Upper lobe of left lung (tissue), 6 donors: ENCODE results near the gene IPO11. TPM values are rescaled to one million over a fixed set of nuclear protein-coding genes. Genes with fewer than 3 reads are reported as not detected.

Source experiments
- ATAC-seq, 2 donors: fragments of 200-7000 bp; cut with Tn5 transposase; one replicate each; pipeline ENCODE4 v1.9.1; 2022; ENCODE audit warnings: mild to moderate bottlenecking in 2 of 2, moderate library complexity in 2 of 2; ENCODE audit not compliant: low FRiP score in 2 of 2
- DNase-seq, 2 donors: peaks; one replicate each; pipeline ENCODE4 v3.0.0-alpha.2; 2019 to 2020
- H3K27ac ChIP-seq, 4 donors: fragments of 200-600 bp; sonication (generic); one replicate each; pipeline ENCODE4 v1.5.1; 2016 to 2019
- H3K27me3 ChIP-seq, 4 donors: fragments of 200-600 bp; sonication (generic); one replicate each; pipeline ENCODE4 v1.5.1; 2017 to 2019
- H3K36me3 ChIP-seq, 4 donors: fragments of 200-600 bp; sonication (generic); one replicate each; pipeline ENCODE4 v1.5.1; 2016 to 2019
- H3K4me1 ChIP-seq, 4 donors: fragments of 200-600 bp; sonication (generic); one replicate each; pipeline ENCODE4 v1.5.1; 2018 to 2019
- H3K4me3 ChIP-seq, 4 donors: fragments of 200-600 bp; sonication (generic); one replicate each; pipeline ENCODE4 v1.5.1; 2017 to 2019; ENCODE audit warnings: mild to moderate bottlenecking in 2 of 4, moderate library complexity in 1 of 4
- H3K9me3 ChIP-seq, 4 donors: fragments of 200-600 bp; sonication (generic); one replicate each; pipeline ENCODE4 v1.5.1; 2018 to 2019
- CTCF ChIP-seq, 6 experiments: fragments of 450-650 bp in 4 of 6; fragments of 200-600 bp in 2 of 6; sonication (generic) in 2 of 6; IDR thresholded peaks; one replicate each; pipeline ENCODE4 v1.5.1; 2016 to 2019; ENCODE audit warnings: antibody characterized with exemption in 6 of 6
- EP300 ChIP-seq, 4 donors: sonication (generic); formaldehyde crosslinking; IDR thresholded peaks; one replicate each; pipeline ENCODE4 v1.5.1; 2017; ENCODE audit warnings: antibody characterized with exemption in 4 of 4, control low read depth in 2 of 4
- POLR2A ChIP-seq, 4 donors: fragments of 450-650 bp; IDR thresholded peaks; one replicate each; pipeline ENCODE4 v1.5.1; 2016 to 2017; ENCODE audit warnings: antibody characterized with exemption in 4 of 4, mild to moderate bottlenecking in 2 of 4
- POLR2AphosphoS5 ChIP-seq, 2 donors: sonication (generic); formaldehyde crosslinking; IDR thresholded peaks; one replicate each; pipeline ENCODE4 v1.5.1; 2017; ENCODE audit warnings: antibody characterized with exemption in 2 of 2
- WGBS, 2 donors: methylation state at CpG; one replicate each; pipeline ENCODE4 v1.1.5; 2017 to 2018; 5-methylcytosine and 5-hydroxymethylcytosine counted together
- total RNA-seq, 6 donors: library from RNA; depleted of rRNA in 4 of 6; stranded (reverse); fragments of >200 nt in 4 of 6; gene quantifications; one replicate each; pipeline versions ENCODE4 v1.1.0 to v1.2.1, GENCODE V29; 2016 to 2021
- donor health status: DM: no; HTN: no; CAD: no; lungs with moderate emphysema.
- donor health status: DM: no; HTN: yes; CAD: no; lungs with severe emphysema.

The IPO11 gene
- total RNA-seq, 6 donors from 2014 or later = 12.2 to 40.4 (median 18.8) TPM

- Histone ChIP-seq H3K9me3 (peaks cover 0 to 8% (median 0%) of the 10 kb centered on the region in 4 donors), H3K27me3 (no peaks in the 10 kb centered on the region), H3K4me1 (no peaks in the 10 kb centered on the region), H3K27ac (no peak overlapping the region), H3K4me3 (no peak overlapping the region), H3K36me3 (peaks cover 0 to 16% (median 6%) of the 10 kb centered on the region in 4 donors)
- ATAC-seq = no peak
- WGBS, 2 donors = 95 to 96% methylated on average over 4 of the region's 4 CpGs
- no peak for DNase-seq
- TF ChIP-seq POLR2AphosphoS5 (IDR thresholded peaks at IDR 0.05) (no peak), POLR2A (IDR thresholded peaks at IDR 0.05) (no peak), CTCF (IDR thresholded peaks at IDR 0.05) (no peak), EP300 (IDR thresholded peaks at IDR 0.05) (no peak)
Observed at GRCh38 chr5:62568143-62568542, 155.6 kb downstream of the IPO11 start.

GRCh38 chr5:62568800-62569432 is 156.4 kb downstream of the IPO11 start:
- 90 to 97% methylated on average over 2 of the region's 2 CpGs for WGBS, 2 donors
- ATAC-seq (no peak), DNase-seq (no peak)
- TF ChIP-seq EP300 (IDR thresholded peaks at IDR 0.05) (no peak), POLR2AphosphoS5 (IDR thresholded peaks at IDR 0.05) (no peak), POLR2A (IDR thresholded peaks at IDR 0.05) (no peak), CTCF (IDR thresholded peaks at IDR 0.05) (no peak)
- Histone ChIP-seq H3K4me1 (no peaks in the 10 kb centered on the region), H3K4me3 (no peak overlapping the region), H3K36me3 (peaks cover 0 to 16% (median 6%) of the 10 kb centered on the region in 4 donors), H3K9me3 (peaks cover 0 to 8% (median 0%) of the 10 kb centered on the region in 4 donors), H3K27ac (no peak overlapping the region), H3K27me3 (no peaks in the 10 kb centered on the region)

GRCh38 chr5:62569470-62569869 is 156.9 kb downstream of the IPO11 start:
- Histone ChIP-seq H3K36me3 (peaks cover 0 to 16% (median 6%) of the 10 kb centered on the region in 4 donors), H3K4me3 (no peak overlapping the region), H3K9me3 (peaks cover 0 to 8% (median 0%) of the 10 kb centered on the region in 4 donors), H3K27ac (no peak overlapping the region), H3K4me1 (no peaks in the 10 kb centered on the region), H3K27me3 (no peaks in the 10 kb centered on the region)
- DNase-seq (no peak), ATAC-seq (no peak)
- TF ChIP-seq POLR2A (IDR thresholded peaks at IDR 0.05) (no peak), POLR2AphosphoS5 (IDR thresholded peaks at IDR 0.05) (no peak), EP300 (IDR thresholded peaks at IDR 0.05) (no peak), CTCF (IDR thresholded peaks at IDR 0.05) (no peak)
- 70 to 89% methylated on average over 1 of the region's 1 CpG for WGBS, 2 donors

GRCh38 chr5:62572918-62573514 is 160.5 kb downstream of the IPO11 start:
- Histone ChIP-seq H3K27ac (no peak overlapping the region), H3K4me3 (peak overlapping the region in 1 of 4 donors; percentile 29), H3K9me3 (peaks cover 0 to 2% (median 0%) of the 10 kb centered on the region in 4 donors), H3K4me1 (peaks cover 0 to 2% (median 0%) of the 10 kb centered on the region in 4 donors), H3K36me3 (peaks cover 0 to 5% (median under 1%) of the 10 kb centered on the region in 4 donors), H3K27me3 (no peaks in the 10 kb centered on the region)
- DNase-seq (no peak), ATAC-seq (no peak)
- 74 to 85% methylated on average over 9 of the region's 9 CpGs for WGBS, 2 donors
- TF ChIP-seq EP300 (IDR thresholded peaks at IDR 0.05) (no peak), POLR2A (IDR thresholded peaks at IDR 0.05) (no peak), CTCF (IDR thresholded peaks at IDR 0.05) (no peak), POLR2AphosphoS5 (IDR thresholded peaks at IDR 0.05) (no peak)
